Thyroid gland (tissue), 4 donors: Measurements from ENCODE around the gene DDX49. TPM values are rescaled to one million over a fixed set of nuclear protein-coding genes. Genes with fewer than 3 reads are reported as not detected.

Experiments used
- DNase-seq, 2 donors: peaks; one replicate each; pipeline ENCODE4 v3.0.0-alpha.2; 2019
- H3K27ac ChIP-seq, 3 donors: fragments of 200-600 bp; sonication (generic); 1 replicate in 2 of 3; 2 replicates in 1 of 3; pipeline ENCODE4 v1.5.1; 2016 to 2019; ENCODE audit warnings: mild to moderate bottlenecking in 1 of 3, moderate library complexity in 1 of 3
- H3K27me3 ChIP-seq: fragments of 200-600 bp; sonication (generic); one replicate; pipeline ENCODE4 v1.5.1; 2019
- H3K36me3 ChIP-seq, 2 donors: fragments of 200-600 bp; sonication (generic); one replicate each; pipeline ENCODE4 v1.5.1; 2016 to 2019
- H3K4me1 ChIP-seq, 2 donors: fragments of 200-600 bp; sonication (generic); one replicate each; pipeline ENCODE4 v1.5.1; 2017 to 2019
- H3K4me3 ChIP-seq, 3 donors: fragments of 200-600 bp; sonication (generic); replicated peaks in 1 of 3; 1 replicate in 2 of 3; 2 replicates in 1 of 3; pipeline ENCODE4 v1.5.1; 2016; ENCODE audit warnings: mild to moderate bottlenecking in 1 of 3
- H3K9me3 ChIP-seq: fragments of 200-600 bp; sonication (generic); one replicate; pipeline ENCODE4 v1.5.1; 2017
- CTCF ChIP-seq, 6 experiments: fragments of 200-600 bp in 3 of 6; fragments of 450-650 bp in 3 of 6; sonication (generic) in 3 of 6; IDR thresholded peaks; one replicate each; pipeline ENCODE4 v1.5.1; 2016 to 2019; ENCODE audit warnings: antibody characterized with exemption in 6 of 6, mild to moderate bottlenecking in 2 of 6, inconsistent platforms in 1 of 6, moderate library complexity in 1 of 6
- POLR2A ChIP-seq, 2 donors: fragments of 450-650 bp; IDR thresholded peaks; one replicate each; pipeline ENCODE4 v1.6.1; 2017; ENCODE audit warnings: antibody characterized with exemption in 2 of 2, mild to moderate bottlenecking in 2 of 2, moderate library complexity in 1 of 2
- WGBS, 2 donors: methylation state at CpG; one replicate each; pipeline ENCODE4 v1.1.5; 2017; 5-methylcytosine and 5-hydroxymethylcytosine counted together
- intact Hi-C: fragments of 100-400 bp; cut with DNase I; formaldehyde crosslinking; loops from one replicate; pipeline ENCODE4 v1.15.1; 2023
- total RNA-seq, 4 donors: library from RNA; depleted of rRNA; stranded (reverse); fragments of >200 nt; gene quantifications; one replicate each; pipeline ENCODE4 v1.2.3, GENCODE V29; 2016

DDX49 gene
- total RNA-seq, 4 donors from 2014 or later: 33.5 to 63.7 (median 46.0) TPM

GRCh38 chr19:18879579-18880373, 39.7 kb upstream of the DDX49 start:
- 75 to 76% methylated on average over 13 of the region's 13 CpGs for WGBS, 2 donors
- H3K27me3 ChIP-seq: no peaks in the 10 kb centered on the region
- intact Hi-C loops: no loop called here
- no peaks in the 10 kb centered on the region for H3K36me3 ChIP-seq
- no peak overlapping the region for H3K4me3 ChIP-seq
- no peak for DNase-seq
- no peak overlapping the region for H3K27ac ChIP-seq
- H3K9me3 ChIP-seq: no peaks in the 10 kb centered on the region
- H3K4me1 ChIP-seq: no peaks in the 10 kb centered on the region
- TF ChIP-seq POLR2A (IDR thresholded peaks at IDR 0.05): no peak
- TF ChIP-seq CTCF (IDR thresholded peaks at IDR 0.05): no peak

GRCh38 chr19:18881491-18881890, 38.0 kb upstream of the DDX49 start:
- TF ChIP-seq POLR2A (IDR thresholded peaks at IDR 0.05): no peak
- TF ChIP-seq CTCF (IDR thresholded peaks at IDR 0.05): no peak
- 91 to 98% methylated on average over 7 of the region's 7 CpGs for whole genome bisulfite sequencing, 2 donors
- no peaks in the 10 kb centered on the region for H3K9me3 ChIP-seq
- no peaks in the 10 kb centered on the region for H3K36me3 ChIP-seq
- DNase-seq: no peak
- no peaks in the 10 kb centered on the region for H3K4me1 ChIP-seq
- H3K27ac ChIP-seq: no peak overlapping the region
- intact Hi-C loops: no loop called here
- H3K4me3 ChIP-seq: no peak overlapping the region
- H3K27me3 ChIP-seq: no peaks in the 10 kb centered on the region

- intact Hi-C loops: no loop called here
- Histone ChIP-seq H3K27ac (no peak overlapping the region), H3K27me3 (no peaks in the 10 kb centered on the region), H3K4me3 (no peak overlapping the region), H3K9me3 (no peaks in the 10 kb centered on the region), H3K4me1 (no peaks in the 10 kb centered on the region), H3K36me3 (no peaks in the 10 kb centered on the region)
- DNase-seq: no peak
- 89 to 90% methylated on average over 22 to 30 of the region's 30 CpGs for WGBS, 2 donors
- TF ChIP-seq POLR2A (IDR thresholded peaks at IDR 0.05): no peak
- TF ChIP-seq CTCF (IDR thresholded peaks at IDR 0.05): no peak
These were observed 35.8 kb upstream of the DDX49 start for GRCh38 chr19:18883526-18884304.

GRCh38 chr19:18886972-18887371, 32.5 kb upstream of the DDX49 start:
- H3K36me3 ChIP-seq: no peaks in the 10 kb centered on the region
- H3K27me3 ChIP-seq: no peaks in the 10 kb centered on the region
- H3K4me3 ChIP-seq: no peak overlapping the region
- TF ChIP-seq CTCF (IDR thresholded peaks at IDR 0.05): no peak
- TF ChIP-seq POLR2A (IDR thresholded peaks at IDR 0.05): no peak
- no peaks in the 10 kb centered on the region for H3K9me3 ChIP-seq
- no peak overlapping the region for H3K27ac ChIP-seq
- intact Hi-C loops: no loop called here
- no peaks in the 10 kb centered on the region for H3K4me1 ChIP-seq
- DNase-seq: no peak
- WGBS, 2 donors: 95 to 100% methylated on average over 4 of the region's 4 CpGs
